Measurements from ENCODE around the gene CCDC171. TPM values are rescaled to one million over a fixed set of nuclear protein-coding genes. Genes with fewer than 3 reads are reported as not detected.

Gene CCDC171
- total and polyA plus RNA-seq, 2 of the 13 experiments (the other 11 are each of a cell fraction or from before 2014, with no cell fraction given) = 0.95 to 2.5 TPM

DNA sequence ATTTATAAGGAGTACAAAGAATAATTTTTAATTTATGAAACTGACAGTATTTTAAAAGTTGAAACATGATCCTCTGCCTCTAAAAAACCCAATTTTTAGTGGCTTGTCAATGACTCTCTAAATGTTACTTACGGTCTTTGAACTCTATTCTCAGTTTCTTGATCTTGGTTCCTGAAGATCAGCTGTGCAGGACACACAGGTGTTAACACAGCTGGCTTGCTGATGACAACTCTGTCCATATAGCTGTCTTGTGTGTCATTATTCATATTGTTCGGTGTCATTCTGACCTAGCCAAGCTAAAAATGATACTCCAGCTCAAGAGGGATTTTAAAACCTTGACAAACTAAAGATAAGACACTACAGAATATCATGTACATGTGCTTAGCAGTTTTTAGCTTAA lies 314.5 kb downstream of the CCDC171 start:
- Histone ChIP-seq H3K9me3 (ENCODE audit: low read length) (no peaks in the 10 kb centered on the region), H3K4me1 (ENCODE audit: insufficient read depth, low read length) (no peaks in the 10 kb centered on the region), H3K36me3 (replicated peaks in 1 of 2; ENCODE audit: control insufficient read depth in 1 of 2, insufficient read depth in 2 of 2, low read length in 2 of 2) (no peaks in the 10 kb centered on the region), H3K27ac (ENCODE audit: extremely low read length, insufficient read depth, low read length) (no peak overlapping the region), H3K79me2 (ENCODE audit: insufficient read depth, low read length) (no peaks in the 10 kb centered on the region), H3K9ac (ENCODE audit: insufficient read depth, low read depth, low read length) (no peak overlapping the region), H3K27me3 (ENCODE audit: control insufficient read depth in 1 of 2, insufficient read depth in 2 of 2, low read length in 2 of 2) (no peaks in the 10 kb centered on the region), H3K4me3 (replicated peaks in 1 of 3; ENCODE audit: insufficient read depth in 1 of 3, low read depth in 2 of 3, low read length in 3 of 3) (no peak overlapping the region), H2AFZ (ENCODE audit: low read length) (no peak overlapping the region), H3K4me2 (ENCODE audit: low read depth, low read length) (no peak overlapping the region), H4K20me1 (ENCODE audit: insufficient read depth, low read length) (no peaks in the 10 kb centered on the region)
- intact Hi-C loops (cut with micrococcal nuclease; ENCODE audit: unreplicated experiment) = no loop called here
- TF ChIP-seq ZNF337 (CRISPR knock-in tag; IDR thresholded peaks at IDR 0.05; ENCODE audit: borderline replicate concordance, low read depth) (no peak), GTF2F1 (IDR thresholded peaks at IDR 0.05; ENCODE audit: low read length) (no peak), AGO1 (IDR thresholded peaks at IDR 0.05; ENCODE audit: low read depth, low read length, poor library complexity, severe bottlenecking) (no peak), SIN3B (IDR thresholded peaks at IDR 0.05; ENCODE audit: low read length) (no peak), ZNF747 (CRISPR knock-in tag; IDR thresholded peaks at IDR 0.05; ENCODE audit: borderline replicate concordance) (no peak), SOX13 (IDR thresholded peaks at IDR 0.05) (no peak), SOX13 (CRISPR knock-in tag; conservative IDR thresholded peaks at IDR 0.05 in 1 of 2, IDR thresholded peaks at IDR 0.05 in 1 of 2) (no peak), ZNF782 (CRISPR knock-in tag; IDR thresholded peaks at IDR 0.05; ENCODE audit: borderline replicate concordance) (no peak), MED13 (CRISPR knock-in tag; IDR thresholded peaks at IDR 0.05) (no peak), MTF2 (CRISPR knock-in tag; IDR thresholded peaks at IDR 0.05; ENCODE audit: borderline replicate concordance) (no peak), MYC (CRISPR knock-in tag; IDR thresholded peaks at IDR 0.05; ENCODE audit: borderline replicate concordance) (no peak), TBL1XR1 (IDR thresholded peaks at IDR 0.05; ENCODE audit: borderline replicate concordance, low read length, partially characterized antibody) (no peak), YEATS4 (CRISPR knock-in tag; IDR thresholded peaks at IDR 0.05; ENCODE audit: borderline replicate concordance) (no peak), ZNF296 (CRISPR knock-in tag; conservative IDR thresholded peaks at IDR 0.05) (no peak), NFRKB (IDR thresholded peaks at IDR 0.05) (no peak), ZNF775 (CRISPR knock-in tag; IDR thresholded peaks at IDR 0.05; ENCODE audit: borderline replicate concordance) (no peak), HMGA1 (CRISPR knock-in tag; conservative IDR thresholded peaks at IDR 0.05) (no peak)
- TF ChIP-seq, protein P1, sequence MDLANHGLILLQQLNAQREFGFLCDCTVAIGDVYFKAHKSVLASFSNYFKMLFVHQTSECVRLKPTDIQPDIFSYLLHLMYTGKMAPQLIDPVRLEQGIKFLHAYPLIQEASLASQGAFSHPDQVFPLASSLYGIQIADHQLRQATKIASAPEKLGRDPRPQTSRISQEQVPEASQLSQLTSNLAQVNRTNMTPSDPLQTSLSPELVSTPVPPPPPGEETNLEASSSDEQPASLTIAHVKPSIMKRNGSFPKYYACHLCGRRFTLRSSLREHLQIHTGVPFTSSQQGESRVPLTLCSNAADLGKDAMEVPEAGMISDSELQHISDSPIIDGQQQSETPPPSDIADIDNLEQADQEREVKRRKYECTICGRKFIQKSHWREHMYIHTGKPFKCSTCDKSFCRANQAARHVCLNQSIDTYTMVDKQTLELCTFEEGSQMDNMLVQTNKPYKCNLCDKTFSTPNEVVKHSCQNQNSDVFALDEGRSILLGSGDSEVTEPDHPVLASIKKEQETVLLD (CRISPR knock-in tag; IDR thresholded peaks at IDR 0.05; ENCODE audit: low read depth) = no peak
- TF ChIP-seq, protein P2, sequence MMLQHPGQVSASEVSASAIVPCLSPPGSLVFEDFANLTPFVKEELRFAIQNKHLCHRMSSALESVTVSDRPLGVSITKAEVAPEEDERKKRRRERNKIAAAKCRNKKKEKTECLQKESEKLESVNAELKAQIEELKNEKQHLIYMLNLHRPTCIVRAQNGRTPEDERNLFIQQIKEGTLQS (CRISPR knock-in tag; IDR thresholded peaks at IDR 0.05) = no peak
- in situ Hi-C loops (cut with HindIII; ENCODE audit: extremely low pct_ligation_motif_present, low pct_unique_long_range_greater_than_20kb) = loop anchor here (25.0 kb wide), 1 partner anchor 1595 kb away; no protein-coding TSS in a partner anchor
- ChIA-PET POLR2A (no interaction called here), CTCF (ENCODE audit: low intra/inter-chr PET ratio, low total read pairs) (no interaction called here)
- no peak for DNase-seq (ENCODE audit: low spot score)
- ATAC-seq = no peak
- FAIRE-seq = no peak
- BruUV-seq (replicated peaks) = no TSS peak
- WGBS (ENCODE audit: low lambda C conversion rate) = 3% methylated on average over 2 of the region's 2 CpGs

All from HepG2 (cell line).